ENCODE results near the gene ANAPC7.
"Not testable (repeated sequence)": the region's sequence is repeated elsewhere in the genome, so short reads cannot be mapped to it uniquely, and the experiment has no call there.

The ANAPC7 gene

GRCh38 chr12:110345963-110346362 lies 57.5 kb downstream of the ANAPC7 start:
- no peak for DNase-seq

GRCh38 chr12:110345176-110345661 lies 58.3 kb downstream of the ANAPC7 start:
- no peak for DNase-seq

- DNase-seq: no peak
Observed at GRCh38 chr12:110344657-110345056, 58.9 kb downstream of the ANAPC7 start.

- DNase-seq: no peak
Observed at GRCh38 chr12:110343736-110344555, 59.6 kb downstream of the ANAPC7 start.

GRCh38 chr12:110343114-110343513 lies 60.4 kb downstream of the ANAPC7 start:
- no peak for DNase-seq

GRCh38 chr12:110342157-110342556 lies 61.4 kb downstream of the ANAPC7 start:
- DNase-seq: no peak

- no peak for DNase-seq
Observed at GRCh38 chr12:110340706-110341105, 62.8 kb downstream of the ANAPC7 start.

- DNase-seq: not testable (repeated sequence)
Observed at GRCh38 chr12:110340261-110340660, 63.2 kb downstream of the ANAPC7 start.

GRCh38 chr12:110339184-110339952 lies 64.1 kb downstream of the ANAPC7 start:
- DNase-seq: no peak

- no peak for DNase-seq
Observed at GRCh38 chr12:110338754-110339153, 64.8 kb downstream of the ANAPC7 start.

GRCh38 chr12:110337912-110338710 lies 65.4 kb downstream of the ANAPC7 start:
- no peak for DNase-seq

- no peak for DNase-seq
Observed at GRCh38 chr12:110335481-110336045, 67.9 kb downstream of the ANAPC7 start.

- DNase-seq: no peak
Observed at GRCh38 chr12:110333201-110333600, 70.3 kb downstream of the ANAPC7 start.

GRCh38 chr12:110330544-110330943 lies 73.0 kb downstream of the ANAPC7 start:
- no peak for DNase-seq

- DNase-seq: no peak
Observed at GRCh38 chr12:110330124-110330523, 73.4 kb downstream of the ANAPC7 start.

GRCh38 chr12:110329710-110330109 lies 73.8 kb downstream of the ANAPC7 start:
- DNase-seq: no peak

Data from activated CD4-positive, alpha-beta T cell treated with anti-CD3 and anti-CD28 coated beads, Interleukin-2, amount 50 U/mL, for 4 hours (primary cell).